GM21825 (cell line): ENCODE data around the gene ATAD1.
A peak's percentile ranks its signal among the peaks of the same experiment; 100 is the strongest.
"Not testable (repeated sequence)": the region's sequence is repeated elsewhere in the genome, so short reads cannot be mapped to it uniquely, and the experiment has no call there.

ENCODE experiments used
- ATAC-seq: cut with Tn5 transposase; IDR thresholded peaks from one replicate; pipeline ENCODE4 v1.9.1; 2021; ENCODE audit warnings: mild to moderate bottlenecking, moderate library complexity; ENCODE audit not compliant: unreplicated experiment

The ATAD1 gene, protein sequence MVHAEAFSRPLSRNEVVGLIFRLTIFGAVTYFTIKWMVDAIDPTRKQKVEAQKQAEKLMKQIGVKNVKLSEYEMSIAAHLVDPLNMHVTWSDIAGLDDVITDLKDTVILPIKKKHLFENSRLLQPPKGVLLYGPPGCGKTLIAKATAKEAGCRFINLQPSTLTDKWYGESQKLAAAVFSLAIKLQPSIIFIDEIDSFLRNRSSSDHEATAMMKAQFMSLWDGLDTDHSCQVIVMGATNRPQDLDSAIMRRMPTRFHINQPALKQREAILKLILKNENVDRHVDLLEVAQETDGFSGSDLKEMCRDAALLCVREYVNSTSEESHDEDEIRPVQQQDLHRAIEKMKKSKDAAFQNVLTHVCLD

GRCh38 chr10:87817609-87818504, at the start of gene ATAD1:
Gene ATAD1 (minus strand): TSS chr10:87818226. CDS start chr10:87814599, 3,627 bp downstream.
- peak; percentile 76 for ATAC-seq

DNA sequence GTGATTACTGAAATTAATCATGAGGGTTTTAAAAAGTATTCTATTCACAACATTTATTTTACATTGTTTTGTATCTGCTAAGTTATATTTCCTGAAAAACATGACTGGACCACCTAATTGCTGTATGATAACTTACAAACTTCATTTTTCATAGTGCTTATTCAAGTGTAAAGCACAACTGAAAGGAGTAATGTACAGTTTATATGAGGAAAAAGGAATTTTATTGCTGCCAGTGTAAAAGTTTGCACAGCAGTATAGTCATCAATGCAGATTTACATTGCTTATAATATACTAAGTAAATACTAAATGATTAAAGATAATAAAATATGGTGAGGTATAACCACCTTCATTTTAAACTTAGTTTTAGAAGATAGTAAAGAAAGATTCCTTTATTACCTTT, 49.4 kb upstream of the ATAD1 start:
- no peak for ATAC-seq

DNA sequence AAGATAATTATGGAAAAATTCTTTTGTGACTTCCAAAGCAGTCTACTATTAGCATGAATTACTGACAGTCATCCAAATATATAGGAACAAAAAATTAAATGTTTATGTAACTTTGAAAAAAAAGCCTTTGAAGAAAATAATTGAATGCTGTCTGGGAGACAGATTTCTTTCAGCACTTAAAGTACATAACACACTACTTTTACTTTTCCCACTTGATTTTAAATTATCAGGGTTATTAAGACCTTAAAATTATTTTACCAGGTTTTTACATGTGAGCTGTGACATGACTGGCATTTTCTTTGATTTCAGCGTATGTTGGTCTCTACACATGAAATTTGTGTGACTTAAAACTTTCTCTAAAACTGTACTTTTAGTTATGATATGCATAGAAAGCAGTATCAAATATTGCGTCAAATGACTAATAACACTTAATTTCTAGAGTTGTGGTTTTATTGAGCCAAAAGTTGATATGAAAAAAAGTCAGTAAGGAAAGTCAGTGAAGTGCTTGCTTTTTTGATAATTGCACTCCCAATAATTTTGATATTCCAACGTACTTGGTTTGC, 48.5 kb upstream of the ATAD1 start:
- no peak for ATAC-seq

- no peak for ATAC-seq
These were observed 47.3 kb upstream of the ATAD1 start for GRCh38 chr10:87865241-87865881.

DNA sequence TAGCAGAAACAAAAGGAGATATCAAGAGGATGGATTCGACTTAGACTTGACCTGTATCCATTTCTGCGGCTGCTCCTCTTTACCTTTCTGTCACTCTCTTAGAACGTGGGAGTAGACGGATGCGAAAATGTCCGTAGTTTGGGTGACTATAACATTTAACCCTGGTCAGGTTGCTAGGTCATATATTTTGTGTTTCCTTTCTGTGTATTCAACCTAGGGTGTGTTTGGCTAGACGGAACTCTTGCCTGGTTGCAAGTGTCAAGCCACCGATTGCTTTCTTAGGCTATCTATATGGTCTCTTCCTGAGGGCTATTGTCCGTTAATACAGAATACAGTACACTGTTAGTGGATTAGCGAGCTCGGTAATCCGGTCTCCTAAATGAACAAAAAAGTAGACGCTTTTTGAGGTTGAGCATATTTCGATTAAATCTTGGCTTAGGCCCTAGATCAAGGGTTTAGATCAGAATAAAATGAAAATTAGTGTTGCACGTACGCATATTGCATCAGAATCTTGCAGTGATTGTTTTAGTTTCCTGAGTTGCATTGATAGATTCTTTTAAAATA, 46.6 kb upstream of the ATAD1 start:
- ATAC-seq, result no peak

- ATAC-seq, result peak; percentile 1
These were observed 46.0 kb upstream of the ATAD1 start for GRCh38 chr10:87863951-87864495.

GRCh38 chr10:87863053-87863943, 45.3 kb upstream of the ATAD1 start, which contains the start of the genes KLLN and PTEN:
Gene KLLN (minus strand): TSS chr10:87863533. CDS start chr10:87862487, 1,046 bp downstream.
Gene PTEN (plus strand): TSS chr10:87863625. CDS start chr10:87864470, 845 bp downstream.
- peak; percentile 37 for ATAC-seq

DNA sequence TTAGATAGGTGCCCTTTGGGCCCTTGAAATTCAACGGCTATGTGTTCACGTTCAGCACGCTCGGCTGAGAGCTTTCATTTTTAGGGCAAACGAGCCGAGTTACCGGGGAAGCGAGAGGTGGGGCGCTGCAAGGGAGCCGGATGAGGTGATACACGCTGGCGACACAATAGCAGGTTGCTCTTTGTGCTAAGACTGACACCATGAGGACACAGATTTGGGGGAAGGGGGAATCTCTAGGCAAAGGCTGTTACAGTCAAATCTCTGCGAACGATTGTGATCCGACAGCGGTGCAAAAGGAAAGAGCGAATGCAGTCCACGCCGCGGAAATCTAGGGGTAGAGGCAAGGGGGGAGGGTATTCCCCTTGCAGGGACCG, 44.6 kb upstream of the ATAD1 start:
- peak; percentile 5 for ATAC-seq

GRCh38 chr10:87861953-87862678, 44.1 kb upstream of the ATAD1 start:
- peak; percentile 52 for ATAC-seq

DNA sequence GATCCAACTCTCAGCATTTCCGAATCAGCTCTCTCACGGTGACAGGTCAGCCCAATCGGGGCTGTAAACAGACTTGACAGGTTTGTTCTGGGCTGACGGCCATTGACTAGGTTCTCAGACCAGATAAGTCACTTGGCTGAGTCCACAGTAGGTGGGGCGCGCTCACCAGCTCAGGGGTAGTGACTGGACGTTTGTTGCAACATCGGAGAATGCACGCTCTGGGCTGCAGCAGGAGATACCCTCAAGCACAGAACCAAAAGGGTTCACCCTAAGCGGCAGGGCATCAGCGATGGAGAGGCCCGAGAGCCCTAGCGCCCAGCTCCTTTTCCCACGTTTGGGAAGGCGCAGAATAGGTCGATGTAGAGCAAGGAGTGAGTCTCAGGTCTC, 43.5 kb upstream of the ATAD1 start:
- ATAC-seq, result no peak

DNA sequence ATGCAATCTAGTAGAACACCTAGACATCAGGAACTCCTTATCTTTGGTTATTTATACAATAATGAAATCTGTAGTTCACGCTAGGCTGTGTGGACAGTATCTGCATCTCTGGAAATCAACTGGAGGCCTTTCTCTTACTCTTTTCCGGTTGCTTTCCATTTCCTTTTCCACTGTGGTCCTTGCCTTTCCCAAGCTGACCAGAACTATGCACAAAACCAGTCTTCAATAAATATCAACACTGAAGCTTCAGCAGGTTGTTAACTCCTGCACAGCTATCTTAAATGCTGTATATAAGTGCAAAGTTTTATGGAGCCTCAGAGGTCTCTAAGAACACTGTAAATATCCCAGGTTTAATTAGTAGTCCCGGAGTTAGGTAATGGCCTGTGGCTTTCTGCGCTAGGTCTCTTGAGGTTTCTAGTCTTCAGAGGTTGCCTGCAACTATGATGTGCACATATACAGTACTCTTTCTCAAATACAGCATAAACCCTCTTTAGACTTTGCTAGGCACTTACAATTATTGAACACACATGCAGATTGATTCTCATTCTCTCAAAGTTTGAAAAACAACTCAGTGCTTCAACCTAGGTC, 42.9 kb upstream of the ATAD1 start:
- no peak for ATAC-seq

- ATAC-seq, result no peak
These were observed 42.2 kb upstream of the ATAD1 start for GRCh38 chr10:87860156-87860795.

- ATAC-seq, result not testable (repeated sequence)
These were observed 37.6 kb upstream of the ATAD1 start for GRCh38 chr10:87855665-87856064.

DNA sequence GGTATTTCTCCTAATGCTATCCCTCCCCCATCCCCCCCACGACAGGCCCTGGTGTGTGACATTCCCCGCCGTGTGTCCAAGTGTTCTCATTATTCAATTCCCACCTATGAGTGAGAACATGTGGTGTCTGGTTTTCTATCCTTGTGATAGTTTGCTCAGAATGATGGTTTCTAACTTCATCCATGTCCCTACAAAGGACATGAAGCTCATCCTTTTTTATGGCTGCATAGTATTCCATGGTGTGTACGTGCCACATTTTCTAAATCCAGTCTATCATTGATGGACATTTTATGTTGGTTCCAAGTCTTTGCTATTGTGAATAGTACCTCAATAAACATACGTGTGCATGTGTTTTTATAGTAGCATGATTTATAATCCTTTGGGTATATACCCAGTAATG, 37.2 kb upstream of the ATAD1 start:
- not testable (repeated sequence) for ATAC-seq

GRCh38 chr10:87852089-87852488, 34.1 kb upstream of the ATAD1 start:
- no peak for ATAC-seq

DNA sequence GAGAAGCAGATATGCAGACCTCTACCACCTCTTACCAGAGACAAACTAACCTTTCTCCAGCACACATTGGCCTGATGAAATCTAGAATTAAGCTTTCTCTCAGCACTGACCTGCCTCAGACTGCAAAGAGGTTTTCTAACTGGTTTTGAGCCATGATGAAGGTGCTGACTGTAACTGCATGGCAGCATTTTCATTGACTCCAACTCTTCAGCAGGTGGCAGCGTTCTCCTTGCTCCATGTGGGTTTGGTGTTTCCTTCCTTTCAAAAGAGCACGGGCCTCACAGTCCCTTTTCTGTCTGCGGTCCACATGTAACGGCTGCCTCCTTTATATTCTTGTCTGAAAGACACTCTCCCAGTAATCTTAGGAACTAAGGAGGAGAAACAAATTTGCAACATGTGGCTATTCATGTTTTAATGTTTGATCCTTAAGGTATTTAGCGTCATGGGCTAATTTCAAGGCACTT, 32.7 kb upstream of the ATAD1 start:
- ATAC-seq, result peak; percentile 64

DNA sequence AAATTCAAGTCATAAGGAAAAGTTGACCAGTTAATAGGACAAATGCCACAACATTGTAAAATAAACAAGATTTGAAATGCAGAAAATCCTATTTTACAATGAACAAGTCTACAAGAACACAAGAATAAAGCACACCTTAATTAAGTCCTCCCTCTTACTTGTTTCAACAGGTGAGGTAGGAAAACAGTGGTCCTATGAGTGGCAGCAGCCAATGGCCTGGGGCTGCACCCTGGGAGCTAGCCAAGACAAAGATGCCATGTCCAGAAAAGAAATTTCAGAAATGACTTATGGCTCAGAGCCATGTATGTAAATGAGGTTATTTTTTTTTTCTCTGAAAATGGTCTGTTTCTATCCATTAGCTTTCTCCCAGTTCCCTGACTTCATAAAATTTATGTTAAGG, 31.0 kb upstream of the ATAD1 start:
- ATAC-seq, result no peak

DNA sequence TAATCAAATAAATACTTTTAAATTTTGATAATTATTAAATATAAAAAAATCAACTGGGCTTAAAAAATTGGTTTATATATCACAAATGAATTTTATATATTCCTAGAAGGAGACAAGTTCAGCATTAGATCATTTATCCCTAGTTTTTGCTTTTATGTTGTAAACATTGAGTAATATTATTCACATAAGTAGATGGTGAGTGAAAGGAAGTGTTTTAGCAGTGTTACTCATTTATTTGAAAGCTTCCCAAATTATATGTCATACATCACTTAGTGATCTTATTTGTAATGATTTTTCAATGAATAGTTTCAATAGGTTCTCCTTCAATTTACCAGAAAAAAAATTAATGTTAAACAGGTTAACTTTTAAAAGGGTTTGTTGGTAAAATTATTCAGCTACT, 29.5 kb upstream of the ATAD1 start:
- no peak for ATAC-seq
